ENCODE results near the gene PSPC1. TPM values are rescaled to one million over a fixed set of nuclear protein-coding genes. Genes with fewer than 3 reads are reported as not detected.
"Not testable (repeated sequence)": the region's sequence is repeated elsewhere in the genome, so short reads cannot be mapped to it uniquely, and the experiment has no call there.

PSPC1 gene
- total RNA-seq, 1 donor from 2014 or later = 42.3 TPM

GRCh38 chr13:19791953-19792537 is 9.3 kb upstream of the PSPC1 start:
- Histone ChIP-seq H3K27me3 (ENCODE audit: control insufficient read depth, insufficient read depth, low read length) (no peaks in the 10 kb centered on the region), H3K4me3 (ENCODE audit: low read depth, low read length) (no peak overlapping the region), H3K36me3 (ENCODE audit: control insufficient read depth, insufficient read depth, low read length) (no peaks in the 10 kb centered on the region)
- no peak for DNase-seq (ENCODE audit: low read depth)
- no peak for TF ChIP-seq CTCF (IDR thresholded peaks at IDR 0.05; ENCODE audit: insufficient read depth, low read length, poor library complexity, severe bottlenecking)

GRCh38 chr13:19782049-19782726 is 557 bp downstream of the PSPC1 start:
- no peak for DNase-seq (ENCODE audit: low read depth)
- no peak for TF ChIP-seq CTCF (IDR thresholded peaks at IDR 0.05; ENCODE audit: insufficient read depth, low read length, poor library complexity, severe bottlenecking)
- Histone ChIP-seq H3K36me3 (ENCODE audit: control insufficient read depth, insufficient read depth, low read length) (no peaks in the 10 kb centered on the region), H3K27me3 (ENCODE audit: control insufficient read depth, insufficient read depth, low read length) (no peaks in the 10 kb centered on the region), H3K4me3 (ENCODE audit: low read depth, low read length) (peak overlapping the region; percentile 75)

- Histone ChIP-seq H3K4me3 (ENCODE audit: low read depth, low read length) (peak overlapping the region; percentile 75), H3K27me3 (ENCODE audit: control insufficient read depth, insufficient read depth, low read length) (no peaks in the 10 kb centered on the region), H3K36me3 (ENCODE audit: control insufficient read depth, insufficient read depth, low read length) (no peaks in the 10 kb centered on the region)
- no peak for DNase-seq (ENCODE audit: low read depth)
- TF ChIP-seq CTCF (IDR thresholded peaks at IDR 0.05; ENCODE audit: insufficient read depth, low read length, poor library complexity, severe bottlenecking) = no peak
Observed at GRCh38 chr13:19781526-19781925, 1.2 kb downstream of the PSPC1 start.

- not testable (repeated sequence) for H3K27me3 ChIP-seq (ENCODE audit: control insufficient read depth, insufficient read depth, low read length); DNase-seq (ENCODE audit: low read depth); H3K36me3 ChIP-seq (ENCODE audit: control insufficient read depth, insufficient read depth, low read length)
- H3K4me3 ChIP-seq (ENCODE audit: low read depth, low read length) = peak overlapping the region; percentile 75
Observed at GRCh38 chr13:19780753-19781418, 1.9 kb downstream of the PSPC1 start.

- DNase-seq (ENCODE audit: low read depth) = no peak
- peaks cover 2% of the 10 kb centered on the region for H3K36me3 ChIP-seq (ENCODE audit: control insufficient read depth, insufficient read depth, low read length)
- H3K4me3 ChIP-seq (ENCODE audit: low read depth, low read length) = no peak overlapping the region
- no peaks in the 10 kb centered on the region for H3K27me3 ChIP-seq (ENCODE audit: control insufficient read depth, insufficient read depth, low read length)
- no peak for TF ChIP-seq CTCF (IDR thresholded peaks at IDR 0.05; ENCODE audit: insufficient read depth, low read length, poor library complexity, severe bottlenecking)
Observed at GRCh38 chr13:19772306-19772705, 10.4 kb downstream of the PSPC1 start.

GRCh38 chr13:19769854-19770253 is 12.9 kb downstream of the PSPC1 start:
- TF ChIP-seq CTCF (IDR thresholded peaks at IDR 0.05; ENCODE audit: insufficient read depth, low read length, poor library complexity, severe bottlenecking) = no peak
- H3K36me3 ChIP-seq (ENCODE audit: control insufficient read depth, insufficient read depth, low read length) = peaks cover 2% of the 10 kb centered on the region

More at GRCh38 chr13:19769854-19770253, 12.9 kb downstream of the PSPC1 start:
- no peaks in the 10 kb centered on the region for H3K27me3 ChIP-seq (ENCODE audit: control insufficient read depth, insufficient read depth, low read length)
- DNase-seq (ENCODE audit: low read depth) = no peak
- H3K4me3 ChIP-seq (ENCODE audit: low read depth, low read length) = no peak overlapping the region

All from kidney epithelial cell (primary cell).